NCI-H460 (cell line): ENCODE data around the gene PRUNE2. TPM values are rescaled to one million over a fixed set of nuclear protein-coding genes. Genes with fewer than 3 reads are reported as not detected.

Experiments used
- DNase-seq: peaks from one replicate; pipeline ENCODE4 v3.0.0-alpha.2; 2016; ENCODE audit warnings: low read depth; ENCODE audit errors: extremely low read depth
- total RNA-seq: library from RNA; depleted of rRNA; stranded (reverse); fragments of >200 nt; shearing (Covaris generic); gene quantifications from 2 replicates; pipeline ENCODE4 v1.2.3, GENCODE V29; 2014

Gene PRUNE2
- total RNA-seq, 1 experiment from 2014 or later = 0.27 TPM

DNA sequence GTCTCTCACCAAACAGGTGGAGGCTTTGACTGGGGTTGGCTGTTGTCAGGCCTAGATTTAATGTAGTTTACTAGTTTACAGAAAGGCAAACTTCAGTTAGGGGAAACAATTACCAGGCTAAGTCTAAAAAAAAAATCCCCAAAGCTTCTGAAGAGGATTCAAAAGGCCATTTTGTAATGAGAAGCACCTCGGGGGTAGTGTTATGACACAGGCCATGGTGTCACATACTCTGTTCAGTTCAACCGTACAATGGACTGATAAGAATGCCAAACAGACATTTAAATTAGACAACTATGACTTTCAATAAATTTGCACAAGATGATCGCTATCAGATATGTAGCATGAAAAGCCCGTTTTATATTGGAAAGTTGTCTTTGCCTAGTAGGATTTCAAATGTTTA is 261.7 kb downstream of the PRUNE2 start:
- DNase-seq = no peak

DNA sequence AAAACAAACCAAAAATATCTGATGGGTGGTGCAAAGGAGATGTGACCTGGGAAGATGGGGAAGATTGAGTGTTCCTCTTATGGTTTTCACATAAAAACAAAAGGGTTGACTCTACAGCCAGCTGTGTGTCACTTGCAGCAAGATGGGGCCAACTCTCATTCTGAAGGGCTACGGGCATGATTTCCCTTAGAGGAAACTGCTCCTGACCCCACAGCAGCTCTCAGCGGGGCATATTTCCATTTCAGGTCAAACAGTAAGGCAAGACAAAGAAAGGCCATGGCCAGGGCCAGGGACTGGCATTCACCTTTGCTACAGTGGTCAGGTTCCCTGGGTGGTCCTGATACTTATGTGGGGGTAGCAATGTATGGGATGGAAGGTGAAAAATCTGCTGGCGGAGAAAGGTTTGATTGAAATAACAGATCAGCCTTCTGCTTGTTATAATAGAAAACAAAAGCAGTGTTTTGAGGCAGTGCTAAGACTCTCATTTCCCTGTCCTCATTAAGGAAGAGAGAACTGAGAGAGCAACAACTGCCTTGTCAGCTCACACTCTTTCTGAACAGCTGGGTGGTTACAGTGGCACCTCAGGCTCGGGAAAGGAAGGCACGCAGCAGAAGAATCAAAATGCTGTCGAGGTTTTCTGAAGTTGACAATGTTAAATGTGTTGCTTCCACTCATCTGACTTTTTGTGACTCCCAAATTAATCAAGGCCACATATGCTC is 262.4 kb downstream of the PRUNE2 start:
- no peak for DNase-seq

DNA sequence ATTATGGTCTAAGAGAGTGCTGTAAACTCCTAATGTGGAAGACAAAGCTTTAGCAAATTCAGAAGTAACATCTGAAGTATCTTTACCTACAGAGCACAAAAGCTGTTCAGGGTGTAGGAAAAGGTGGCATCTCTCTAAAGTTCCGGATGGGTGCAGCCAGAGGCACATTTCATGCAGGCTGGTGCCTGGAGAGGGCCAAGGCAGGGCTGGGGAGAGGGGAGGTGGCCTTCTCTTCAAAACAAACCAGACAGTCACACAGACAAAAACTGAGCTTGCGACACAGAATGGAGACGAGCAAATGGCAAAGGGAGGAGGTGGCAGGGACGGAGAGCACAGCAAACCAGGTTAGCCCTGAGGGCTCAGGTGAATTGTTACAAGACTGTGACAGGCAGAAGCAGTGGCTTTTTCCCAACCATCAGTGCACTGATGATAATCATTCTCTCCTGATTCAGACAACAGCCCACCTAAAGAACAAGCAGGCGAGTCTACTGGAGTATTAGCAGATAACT is 263.2 kb downstream of the PRUNE2 start:
- no peak for DNase-seq

DNA sequence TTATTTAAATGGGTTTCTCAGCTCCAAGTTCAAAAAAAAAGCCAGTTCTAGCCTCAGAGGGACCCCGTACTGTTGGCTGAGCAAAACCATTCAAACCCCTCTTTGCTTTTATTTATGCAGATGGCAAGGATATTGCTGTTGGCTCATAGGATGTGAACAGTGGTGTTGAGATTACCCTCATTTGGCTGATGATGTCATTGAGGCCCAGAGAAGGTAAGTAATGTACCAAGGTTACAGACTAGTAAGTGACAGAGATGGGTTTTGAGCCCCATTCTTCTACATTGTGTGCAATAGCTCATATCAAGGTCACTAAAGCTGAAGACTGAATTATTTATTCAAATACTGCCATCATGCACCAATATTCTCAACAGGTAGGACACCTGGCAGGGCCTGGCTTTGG is 263.8 kb downstream of the PRUNE2 start:
- DNase-seq = no peak

DNA sequence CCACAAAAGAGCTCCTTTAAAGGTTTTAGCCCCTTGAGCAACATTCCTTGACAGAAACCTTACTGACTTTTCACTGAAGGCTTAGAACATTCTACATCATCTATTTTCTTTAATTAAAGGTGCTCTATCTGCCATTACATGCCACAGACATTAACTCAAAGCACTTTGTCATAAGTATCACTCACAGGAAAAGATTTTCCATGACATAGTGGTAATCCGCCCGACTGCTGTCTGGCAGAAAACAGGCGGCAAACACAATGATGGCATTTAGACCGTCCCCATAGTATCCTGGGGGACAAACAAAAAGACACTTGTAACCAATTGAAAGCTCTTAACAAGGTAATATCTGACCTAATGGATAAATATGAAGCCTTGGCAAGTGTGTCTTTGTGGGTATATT is 267.9 kb downstream of the PRUNE2 start:
- DNase-seq = no peak

DNA sequence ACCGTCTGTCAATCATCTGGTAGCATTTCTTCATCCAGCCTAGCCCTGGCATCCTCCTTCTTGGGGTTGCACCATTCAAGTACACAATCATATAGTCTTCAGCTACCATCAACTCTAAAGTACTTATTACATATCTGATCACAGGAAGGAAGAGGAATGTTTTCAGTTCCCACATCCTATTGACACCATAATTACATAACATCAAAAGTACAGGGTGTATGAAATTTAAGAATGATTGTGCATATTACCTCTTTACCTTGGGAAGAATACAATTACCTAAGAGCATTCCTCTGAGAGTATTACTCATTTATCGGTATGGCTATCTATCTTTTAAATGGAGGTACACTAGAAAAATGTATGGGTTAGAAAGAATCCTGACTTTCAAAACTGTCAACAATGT is 268.5 kb downstream of the PRUNE2 start:
- no peak for DNase-seq

DNA sequence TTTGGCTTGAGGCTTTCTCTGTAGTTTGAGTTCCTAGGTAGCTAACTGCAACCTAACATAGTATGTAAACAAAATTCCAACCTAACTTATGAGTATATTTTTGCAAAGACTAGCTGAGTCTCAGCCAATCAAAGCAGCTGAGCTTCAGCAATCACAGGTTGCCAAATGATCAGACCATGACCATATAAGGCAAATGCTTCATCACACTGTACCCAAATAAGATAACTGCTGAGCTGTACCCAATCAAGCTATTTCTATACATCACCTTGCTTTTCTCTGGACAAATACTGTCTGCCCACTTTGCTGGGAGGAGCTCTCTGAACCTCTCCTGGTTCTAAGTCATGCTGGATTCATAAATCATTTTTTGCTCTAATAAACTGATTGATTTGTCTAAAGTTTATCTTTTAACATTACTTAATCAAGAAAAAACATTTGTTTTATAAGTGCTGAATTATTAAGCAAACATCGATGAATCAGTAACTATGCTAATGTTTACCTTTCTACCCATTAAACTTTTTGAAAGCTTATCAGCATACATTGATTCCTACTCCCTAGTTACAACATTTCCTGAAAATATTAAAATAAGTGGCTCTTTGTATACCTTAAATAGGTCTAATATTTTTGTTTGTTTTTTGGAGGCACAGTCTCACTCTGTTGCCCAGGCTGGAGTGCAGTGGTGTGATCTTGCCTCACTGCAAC is 271.4 kb downstream of the PRUNE2 start:
- DNase-seq = no peak

DNA sequence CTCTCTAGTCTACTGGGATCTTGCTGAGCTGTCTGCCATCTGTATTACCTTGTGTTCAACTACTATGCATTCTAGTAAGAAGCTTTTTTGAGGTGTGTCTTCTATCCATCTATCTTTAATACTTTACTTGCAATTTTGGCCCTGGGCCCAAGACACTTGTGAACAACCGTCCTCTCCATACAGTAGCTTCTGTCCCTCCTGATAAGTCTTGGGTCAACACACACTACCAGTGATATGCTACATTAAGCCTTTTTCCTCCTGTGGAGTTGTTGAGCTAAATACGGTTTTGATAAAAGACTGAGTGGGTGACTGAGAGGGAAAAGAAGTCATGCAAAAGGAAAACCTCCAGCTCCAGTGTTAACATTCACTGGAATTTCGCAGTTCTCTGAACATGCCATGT is 275.0 kb downstream of the PRUNE2 start:
- DNase-seq = no peak

DNA sequence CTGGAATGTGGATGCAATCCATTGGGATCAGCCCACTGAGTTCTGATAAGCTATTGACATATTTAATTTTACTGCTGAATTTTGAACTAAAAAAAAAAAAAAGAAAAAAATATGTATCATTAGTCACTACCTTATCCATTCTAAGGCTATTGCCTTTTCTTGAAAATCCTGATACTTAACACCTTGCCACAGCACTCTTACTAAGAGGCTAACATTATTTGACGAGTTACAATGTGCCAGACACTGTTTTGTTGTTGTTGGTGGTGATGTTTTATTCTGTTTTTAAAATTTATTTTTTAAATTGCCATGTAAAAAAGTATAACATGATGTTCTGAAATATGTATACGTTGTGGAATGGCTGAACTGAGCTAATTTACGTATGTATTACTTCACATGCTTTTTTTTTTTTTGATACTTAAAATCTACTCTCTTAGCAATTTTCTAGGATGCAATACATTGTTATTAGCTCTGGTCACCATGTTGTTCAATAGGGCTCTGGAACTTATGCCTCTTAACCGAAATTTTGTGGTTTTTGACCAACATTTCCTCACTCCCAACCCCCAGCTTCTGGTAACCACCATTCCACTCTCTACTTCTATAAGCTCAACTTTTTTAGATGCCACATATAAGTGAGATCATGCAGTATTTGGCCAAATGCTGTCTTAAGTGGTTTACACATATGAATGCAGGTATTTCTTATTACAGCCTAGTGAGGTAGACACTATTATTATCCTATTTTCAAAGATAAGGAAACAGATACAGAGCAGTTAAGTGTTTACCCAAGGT is 276.5 kb downstream of the PRUNE2 start:
- DNase-seq = no peak

DNA sequence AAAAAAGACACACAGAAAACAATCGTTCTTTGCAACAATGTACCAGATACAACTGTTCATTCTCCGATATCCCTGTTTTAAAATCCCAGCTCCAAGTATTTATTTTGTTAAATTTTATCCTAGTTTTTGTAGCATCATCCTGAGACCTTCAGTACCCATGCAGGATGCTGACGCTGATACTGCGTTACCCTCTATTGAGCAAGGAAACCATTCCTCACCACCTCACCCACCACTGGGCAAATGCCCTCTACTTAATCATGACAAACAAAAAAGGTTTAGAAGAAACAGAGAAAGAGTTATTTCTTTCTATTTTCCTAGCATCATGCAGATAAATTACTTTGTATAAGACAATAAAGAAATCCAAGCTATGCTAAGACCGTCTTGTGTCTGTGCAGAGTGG is 277.8 kb downstream of the PRUNE2 start:
- DNase-seq = no peak

DNA sequence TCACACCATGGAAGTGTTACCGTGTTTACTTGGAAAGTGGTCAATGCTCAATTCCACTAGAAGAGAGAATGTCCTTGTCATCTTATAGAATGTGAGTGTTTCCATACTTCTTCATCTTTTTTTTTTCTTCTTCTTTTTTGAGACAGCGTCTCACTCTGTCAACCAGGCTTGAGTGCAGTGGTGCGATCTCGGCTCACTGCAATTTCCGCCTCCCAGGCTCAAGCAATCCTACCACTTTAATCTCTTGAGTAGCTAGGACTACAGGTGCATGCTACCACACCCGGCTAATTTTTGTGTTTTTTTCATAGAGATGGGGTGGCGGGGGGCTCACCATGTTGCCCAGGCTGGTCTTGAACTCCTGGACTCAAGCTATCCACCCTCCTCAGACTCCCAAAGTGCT is 278.9 kb downstream of the PRUNE2 start:
- no peak for DNase-seq

DNA sequence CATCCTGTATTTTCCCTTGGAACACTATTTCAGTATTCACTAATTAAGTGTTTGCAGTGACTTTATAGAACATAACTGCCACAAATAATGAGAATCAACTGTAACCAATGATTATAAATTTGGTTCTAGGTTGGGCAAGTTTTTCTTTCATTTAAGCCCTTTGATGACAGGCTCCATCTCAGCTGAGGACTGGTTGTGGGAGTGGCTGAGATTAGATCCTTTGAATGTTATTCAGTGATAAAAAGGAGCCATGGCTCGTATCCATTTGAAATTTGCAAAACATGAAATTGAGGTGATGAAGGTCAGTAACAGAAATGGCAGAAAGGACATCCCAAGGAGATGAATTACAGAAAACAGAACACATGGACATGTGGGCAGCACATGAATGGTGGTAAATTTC is 279.8 kb downstream of the PRUNE2 start:
- DNase-seq = no peak

DNA sequence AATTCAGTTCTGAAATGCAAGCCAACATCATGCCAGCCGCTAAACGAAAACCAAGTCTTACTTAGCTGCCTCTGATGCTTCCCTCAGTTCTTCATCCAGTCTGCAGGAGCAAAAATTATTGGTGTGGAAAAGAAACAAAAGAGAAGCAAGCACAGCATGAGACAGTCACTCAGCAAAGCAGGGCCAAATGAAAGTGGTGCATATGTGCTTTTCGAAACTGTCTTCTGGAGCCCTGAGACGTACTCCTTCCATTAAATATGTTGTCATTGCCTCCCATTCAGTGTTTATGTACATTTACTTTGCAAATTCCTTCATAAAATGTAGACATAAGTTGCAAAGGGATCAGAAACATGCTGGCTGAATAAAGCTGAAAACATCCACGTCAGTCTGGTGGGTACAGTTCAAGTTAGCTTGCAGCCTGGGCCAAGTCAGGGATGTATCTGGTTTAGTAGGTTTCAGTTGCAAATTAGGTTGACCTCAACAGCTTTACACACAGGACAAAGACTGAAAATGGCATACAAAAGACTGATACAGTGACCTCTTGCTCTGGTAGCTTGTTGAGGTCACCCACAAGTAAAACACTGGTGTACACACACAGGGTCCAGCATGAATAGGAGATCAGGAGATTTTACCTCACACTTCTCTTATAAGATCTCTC is 281.4 kb downstream of the PRUNE2 start:
- DNase-seq = no peak

DNA sequence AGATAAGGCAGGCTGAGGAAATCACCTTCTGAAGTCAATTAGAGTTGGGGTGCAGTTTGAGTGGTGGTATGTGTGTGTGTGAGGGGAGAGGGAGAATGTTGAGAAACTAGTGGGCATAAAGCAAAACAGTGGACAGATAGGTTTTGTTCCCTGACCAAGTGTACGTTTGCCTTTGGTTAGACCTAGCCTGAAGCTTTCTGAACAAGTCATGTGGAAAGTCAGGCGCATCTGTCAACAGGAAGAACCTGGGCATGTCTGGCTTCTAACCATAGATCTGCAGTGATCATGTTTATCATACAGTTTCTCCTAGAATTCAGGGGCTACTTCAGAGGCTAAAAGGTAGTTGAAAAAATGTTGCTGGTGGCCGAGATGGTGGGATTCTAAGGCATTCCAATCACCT is 284.9 kb downstream of the PRUNE2 start:
- no peak for DNase-seq

DNA sequence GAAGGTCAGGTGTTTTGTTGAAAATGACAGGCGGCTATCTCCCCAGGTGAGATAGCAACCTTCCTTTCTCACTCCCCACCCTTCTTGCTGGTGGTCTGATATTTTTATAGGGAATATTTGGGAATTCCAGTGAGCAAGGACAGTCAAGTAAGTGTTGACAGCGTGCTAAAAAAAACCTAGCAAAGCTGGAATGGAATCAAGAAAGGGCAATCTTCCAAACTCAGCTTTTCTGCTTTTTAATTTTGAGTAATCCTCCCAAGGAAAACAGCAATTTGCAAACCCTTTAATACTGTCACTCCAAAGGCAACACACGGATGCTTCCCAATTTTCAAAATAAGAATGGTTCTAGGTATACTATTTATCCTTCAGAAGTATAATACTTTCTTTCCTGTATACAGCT is 285.3 kb downstream of the PRUNE2 start:
- no peak for DNase-seq

DNA sequence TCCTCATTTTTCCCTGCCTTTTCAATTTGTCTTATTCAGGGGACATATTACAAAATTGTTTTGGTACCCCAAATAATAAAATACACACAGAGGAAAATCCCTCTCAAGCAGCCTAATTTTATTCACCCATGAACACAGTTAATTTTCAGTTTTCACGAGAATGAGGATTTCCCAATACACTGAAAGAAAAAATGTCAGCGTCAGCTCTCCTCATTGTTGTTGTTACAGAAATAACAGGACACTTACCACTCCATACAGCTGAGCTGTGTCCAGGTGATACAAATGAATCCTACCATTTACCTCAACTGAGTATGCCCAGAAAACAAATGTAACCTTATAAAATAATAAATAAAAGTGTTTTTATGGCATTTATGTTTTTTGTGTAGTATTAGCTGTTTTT is 286.3 kb downstream of the PRUNE2 start:
- DNase-seq = no peak

DNA sequence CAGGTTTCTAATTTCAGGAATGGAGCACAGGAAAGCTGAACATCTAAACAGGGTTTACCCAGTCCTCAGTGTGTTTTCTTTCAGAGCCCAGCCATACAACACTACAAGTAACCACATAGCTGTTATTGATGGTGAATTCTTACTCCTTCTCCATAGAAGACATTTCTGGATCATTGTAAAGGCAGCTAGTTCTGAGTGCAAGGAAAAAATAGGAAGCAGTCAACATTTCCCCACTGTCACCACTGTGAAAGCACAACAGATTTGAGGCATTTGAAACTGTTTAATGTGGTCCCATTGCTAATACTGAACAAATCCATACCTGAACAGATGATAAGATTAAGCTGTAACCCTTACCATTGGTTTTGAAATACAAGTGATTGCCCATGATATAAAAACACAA is 286.7 kb downstream of the PRUNE2 start:
- DNase-seq = no peak

DNA sequence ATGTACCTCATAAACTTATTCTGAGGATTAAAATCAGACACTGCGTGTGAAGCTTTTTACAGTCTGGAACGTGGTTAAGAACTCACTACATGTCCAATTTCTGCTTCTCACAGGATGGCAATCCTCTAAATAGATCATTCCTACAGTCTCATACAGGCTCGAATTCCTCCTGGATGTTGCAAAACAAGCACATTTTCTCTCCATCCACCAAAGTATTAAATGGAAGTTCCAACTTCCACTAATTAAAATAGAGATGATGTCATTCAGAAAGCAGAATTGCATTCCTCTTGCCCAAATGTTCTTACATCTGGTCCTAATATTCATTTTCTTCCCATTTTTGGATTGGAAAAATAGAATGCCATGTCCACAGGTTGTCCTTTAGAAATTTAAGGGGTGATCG is 287.2 kb downstream of the PRUNE2 start:
- DNase-seq = no peak

DNA sequence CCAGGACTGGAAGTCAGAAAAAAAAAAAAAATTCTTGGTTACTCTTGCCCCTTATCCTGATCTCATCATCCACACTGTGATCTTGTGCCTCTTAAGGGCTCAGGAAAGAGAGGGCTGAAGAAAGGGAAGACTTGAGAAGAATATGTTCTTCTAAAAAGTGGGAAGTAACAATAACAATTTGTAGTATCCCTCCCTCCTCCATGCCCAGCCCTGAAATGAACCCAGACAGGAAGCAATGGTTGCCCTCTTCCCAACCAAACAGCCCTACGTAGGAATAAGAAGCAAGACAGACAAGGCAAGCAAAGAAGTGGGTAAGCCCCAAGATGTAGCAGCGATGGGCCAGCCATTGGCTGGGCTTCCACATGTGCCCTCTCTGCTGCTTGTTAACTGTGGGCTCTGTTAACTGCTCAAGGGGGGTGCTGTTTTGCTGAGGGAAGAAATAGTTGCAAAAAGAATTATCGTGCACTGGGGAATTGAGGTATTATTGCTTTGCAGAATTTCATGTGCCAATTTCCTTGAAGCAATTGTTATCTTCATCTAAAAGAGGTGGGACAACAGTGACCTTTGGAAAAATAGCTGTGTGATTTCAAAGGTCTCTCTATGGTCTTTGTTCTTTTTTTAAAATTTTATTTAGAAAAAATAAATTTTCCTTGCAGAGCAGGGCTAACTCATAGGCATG is 288.3 kb downstream of the PRUNE2 start:
- DNase-seq = no peak

DNA sequence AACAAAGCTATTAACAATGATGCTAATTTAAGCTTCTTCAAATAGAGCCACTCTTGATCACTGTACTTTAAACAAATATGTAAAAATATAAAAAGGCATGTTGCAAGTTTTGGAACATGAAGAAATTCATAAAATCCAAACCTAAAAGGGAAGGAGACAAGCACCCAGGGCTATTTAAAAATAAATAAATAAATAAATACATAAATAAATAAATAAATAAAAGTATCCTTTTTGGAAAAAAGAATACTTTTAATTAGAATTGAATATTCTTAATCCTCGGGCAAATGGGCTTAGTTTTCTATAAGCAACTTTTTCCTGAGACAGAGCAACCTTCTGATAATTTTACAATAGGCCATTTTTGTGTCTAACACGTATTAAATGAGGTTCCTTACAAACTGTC is 289.1 kb downstream of the PRUNE2 start:
- DNase-seq = no peak
